Prostate gland (tissue), 2 donors: ENCODE data around the gene ACVR1.

Experiments used
- CTCF ChIP-seq, 4 experiments: fragments of 200-600 bp in 2 of 4; fragments of 450-650 bp in 2 of 4; sonication (generic) in 2 of 4; IDR thresholded peaks; 1 replicate in 3 of 4; 2 replicates in 1 of 4; pipeline ENCODE4 v1.5.1; 2016 to 2019; ENCODE audit warnings: antibody characterized with exemption in 4 of 4, mild to moderate bottlenecking in 2 of 4, moderate library complexity in 2 of 4
- POLR2A ChIP-seq: fragments of 450-650 bp; IDR thresholded peaks from one replicate; pipeline ENCODE4 v1.6.1; 2016; ENCODE audit warnings: antibody characterized with exemption, mild to moderate bottlenecking
- POLR2AphosphoS5 ChIP-seq: sonication (generic); formaldehyde crosslinking; IDR thresholded peaks from one replicate; pipeline ENCODE4 v1.6.1; 2017; ENCODE audit warnings: antibody characterized with exemption

GRCh38 chr2:157758586-157758985 is 117.5 kb downstream of the ACVR1 start:
- TF ChIP-seq CTCF (IDR thresholded peaks at IDR 0.05) = no peak
- no peak for TF ChIP-seq POLR2AphosphoS5
- TF ChIP-seq POLR2A = no peak
